ENCODE measurements around the gene OXSM. TPM values are rescaled to one million over a fixed set of nuclear protein-coding genes. Genes with fewer than 3 reads are reported as not detected.

OXSM gene
- total and polyA plus RNA-seq, 10 of the 15 experiments (the other 5 are each of a cell fraction or from before 2014, with no cell fraction given) = 12.9 to 37.5 (median 22.1) TPM

DNA sequence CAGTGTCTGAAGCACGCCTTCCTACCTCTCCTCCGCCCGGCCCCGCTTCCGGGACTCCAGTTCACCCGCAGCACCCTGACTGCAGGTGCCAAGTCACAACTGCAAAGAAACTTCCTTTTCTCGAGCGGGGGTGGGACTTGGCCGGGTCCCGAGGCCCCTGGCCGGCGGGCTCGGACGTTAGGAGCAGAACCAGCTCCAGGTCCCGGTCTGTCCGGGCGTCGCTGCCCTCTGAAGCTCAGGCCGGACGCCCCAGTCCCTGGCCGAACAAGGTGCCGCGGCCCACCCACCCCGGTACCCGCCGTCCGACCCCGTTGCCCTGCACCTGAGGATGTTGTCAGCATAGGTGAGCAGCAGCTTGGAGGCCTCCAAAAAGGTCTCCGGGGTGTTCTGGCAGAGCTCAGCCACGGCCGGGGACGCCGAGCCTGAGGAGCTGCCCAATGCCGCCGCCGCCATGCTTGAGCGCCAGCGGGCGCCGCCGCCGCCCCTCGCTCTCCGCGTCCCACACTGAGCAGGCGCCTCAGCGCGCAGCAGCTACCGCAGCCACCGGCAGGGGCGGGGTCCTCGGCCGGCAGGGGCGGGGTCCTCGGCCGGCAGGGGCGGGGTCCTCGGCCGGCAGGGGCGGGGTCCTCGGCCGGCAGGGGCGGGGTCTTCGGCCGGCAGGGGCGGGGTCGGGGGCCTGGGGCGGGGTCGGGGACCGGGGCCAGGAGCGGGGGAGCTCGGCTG, 6.8 kb upstream of the OXSM start, which contains the start of gene NGLY1:
NGLY1 (minus strand) TSS at position 506 of the 723 bp plus-strand sequence; CDS start at position 453, 53 bp downstream.
- Histone ChIP-seq H3K79me2 (ENCODE audit: control insufficient read depth, insufficient read depth, low read length) (peaks cover 43% of the 10 kb centered on the region), H3K4me3 (peak within 1 kb of the TSS; percentile 79), H3K9ac (ENCODE audit: control insufficient read depth, insufficient read depth, low read length) (peak within 1 kb of the TSS; percentile 86), H4K20me1 (ENCODE audit: control insufficient read depth, insufficient read depth) (no peaks in the 10 kb centered on the region), H3K4me1 (ENCODE audit: control insufficient read depth, insufficient read depth, low read length) (peaks cover 10% of the 10 kb centered on the region), H3K4me2 (ENCODE audit: control insufficient read depth, insufficient read depth) (peak within 1 kb of the TSS; percentile 95), H3K36me3 (ENCODE audit: control insufficient read depth in 2 of 2, insufficient read depth in 2 of 2, low read length in 1 of 2) (0 out of 4 replicates have a peak, but pooled peaks cover 0 to 1% of the 10 kb centered on the region in 2 experiments), H2AFZ (ENCODE audit: control insufficient read depth, low read depth, low read length) (peak within 1 kb of the TSS; percentile 84), H3K9me3 (replicated peaks; ENCODE audit: control insufficient read depth, insufficient read depth, low read length) (no peaks in the 10 kb centered on the region; the same call in 2 of the 3 replicates), H3K27me3 (replicated peaks in 1 of 2; ENCODE audit: control insufficient read depth in 2 of 2, insufficient read depth in 2 of 2, low read length in 1 of 2) (no peaks in the 10 kb centered on the region), H3K27ac (ENCODE audit: control insufficient read depth, insufficient read depth) (peak within 1 kb of the TSS; percentile 86)
- SMC1A ChIA-PET (ENCODE audit: uncharacterized antibody, unreplicated experiment) = interaction anchor here (0.9 to 1.1 kb wide), 5 partner anchors 55 to 135 kb away, joined by 3 to 4 read pairs (median 3); no protein-coding TSS in a partner anchor
- ATAC-seq (peak; percentile 84), DNase-seq (ENCODE audit: low read depth, low spot score) (no peak), FAIRE-seq (no peak)
- RAD21 ChIA-PET (ENCODE audit: unreplicated experiment) = interaction anchor here (0.7 to 1.8 kb wide), 10 partner anchors 10 to 151 kb away, joined by 3 to 7 read pairs (median 4); no protein-coding TSS in a partner anchor
- BruUV-seq (replicated peaks) = no TSS peak
- in situ Hi-C loops (cut with MboI) (loop anchor here (5.0 to 25.0 kb wide), 2 partner anchors 116 to 1846 kb away; partner anchors contain the start of gene NR1D2), intact Hi-C loops (cut with micrococcal nuclease; ENCODE audit: unreplicated experiment) (loop anchor here (2.0 kb wide), 1 partner anchor 14 kb away; no protein-coding TSS in a partner anchor)
- POLR2A ChIA-PET = interaction anchor here (0.5 to 1.5 kb wide), 12 partner anchors 9 to 1932 kb away, joined by 3 to 7 read pairs (median 4); no protein-coding TSS in a partner anchor
- CTCF ChIA-PET = interaction anchor here (1.3 to 1.5 kb wide), 2 partner anchors 18 to 74 kb away, joined by 4 to 5 read pairs; no protein-coding TSS in a partner anchor
- WGBS (ENCODE audit: insufficient coverage, insufficient replicate concordance, low lambda C conversion rate, missing lambda C conversion rate) = 1% methylated on average over 45 of the region's 72 CpGs
- TF ChIP-seq NKRF (conservative IDR thresholded peaks at IDR 0.05) (peak; percentile 77; the same call in 1 of the 2 replicates), EGR1 (IDR thresholded peaks at IDR 0.05; ENCODE audit: borderline replicate concordance in 1 of 2, low read depth in 2 of 2, low read length in 2 of 2) (peak in 1 of 2 experiments; percentile 55; a peak in 1 of 3 replicates), CHD2 (IDR thresholded peaks at IDR 0.05; ENCODE audit: borderline replicate concordance, low read depth, low read length) (0 out of 2 replicates have a peak, but pooled peaks have one; percentile 28), TCF3 (IDR thresholded peaks at IDR 0.05; ENCODE audit: borderline replicate concordance, insufficient read depth, low read depth, low read length) (0 out of 2 replicates have a peak, but pooled peaks have one; percentile 19), BHLHE40 (IDR thresholded peaks at IDR 0.05; ENCODE audit: borderline replicate concordance in 1 of 2, low read depth in 2 of 2, low read length in 1 of 2) (peak; percentile 63 to 79; a peak in 3 of 4 replicates), RFX5 (IDR thresholded peaks at IDR 0.05; ENCODE audit: low read depth, low read length) (no peak), NRF1 (conservative IDR thresholded peaks at IDR 0.05; ENCODE audit: low read depth, low read length) (peak; percentile 21; the same call in 1 of the 2 replicates), NR2F1 (conservative IDR thresholded peaks at IDR 0.05) (0 out of 2 replicates have a peak, but pooled peaks have one; percentile 30), SRF (IDR thresholded peaks at IDR 0.05; ENCODE audit: low read depth in 2 of 2, low read length in 2 of 2) (0 out of 4 replicates have a peak, but pooled peaks of 1 of the 2 experiments have one; percentile 11), SUZ12 (IDR thresholded peaks at IDR 0.05; ENCODE audit: unreplicated experiment) (no peak), SIN3A (IDR thresholded peaks at IDR 0.05; ENCODE audit: low read depth, low read length) (peak; percentile 62; the same call in 1 of the 2 replicates), TAF1 (IDR thresholded peaks at IDR 0.05; ENCODE audit: borderline replicate concordance, low read depth, low read length) (peak; percentile 86), RUNX3 (IDR thresholded peaks at IDR 0.05; ENCODE audit: low read length) (peak; percentile 4; the same call in 1 of the 2 replicates), HCFC1 (IDR thresholded peaks at IDR 0.05; ENCODE audit: low read length) (no peak), POLR2A (IDR thresholded peaks at IDR 0.05; ENCODE audit: low read depth, low read length) (peak; percentile 91), NBN (IDR thresholded peaks at IDR 0.05) (peak; percentile 43; the same call in 1 of the 2 replicates), ZBED1 (IDR thresholded peaks at IDR 0.05; ENCODE audit: borderline replicate concordance) (0 out of 2 replicates have a peak, but pooled peaks have one; percentile 28), CBX3 (IDR thresholded peaks at IDR 0.05; ENCODE audit: borderline replicate concordance, low read depth) (no peak), HDGF (IDR thresholded peaks at IDR 0.05) (no peak), JUNB (IDR thresholded peaks at IDR 0.05) (no peak)
